CD4-positive, alpha-beta T cell treated with Interleukin-4 for 4 hours (primary cell): ENCODE results near the gene P2RY14.

Source experiments
- DNase-seq: peaks from one replicate; pipeline ENCODE4 v3.0.0-alpha.2; 2020

The P2RY14 gene

GRCh38 chr3:151213151-151213550 lies 65.2 kb downstream of the P2RY14 start:
- DNase-seq: no peak

- DNase-seq: peak; percentile 46
Measured at GRCh38 chr3:151210676-151211381, 67.5 kb downstream of the P2RY14 start.

- peak; percentile 79 for DNase-seq
Measured at GRCh38 chr3:151209654-151210053, 68.7 kb downstream of the P2RY14 start.

- peak; percentile 74 for DNase-seq
Measured at GRCh38 chr3:151206201-151206600, 72.1 kb downstream of the P2RY14 start.

- DNase-seq: no peak
Measured at GRCh38 chr3:151205482-151205881, 72.9 kb downstream of the P2RY14 start.

GRCh38 chr3:151204530-151205402 lies 73.6 kb downstream of the P2RY14 start:
- peak; percentile 50 for DNase-seq

- DNase-seq: peak; percentile 87
Measured at GRCh38 chr3:151203051-151203420, 75.3 kb downstream of the P2RY14 start, which contains the start of gene GPR171. TSS of gene GPR171 (minus strand) at chr3:151203216. CDS start at chr3:151199386, 3,830 bp downstream.

GRCh38 chr3:151201051-151201730 lies 77.2 kb downstream of the P2RY14 start:
- peak; percentile 53 for DNase-seq

GRCh38 chr3:151200586-151200985 lies 77.8 kb downstream of the P2RY14 start:
- peak; percentile 21 for DNase-seq

GRCh38 chr3:151199554-151200438 lies 78.5 kb downstream of the P2RY14 start:
- peak; percentile 32 for DNase-seq

- no peak for DNase-seq
Measured at GRCh38 chr3:151198849-151199248, 79.5 kb downstream of the P2RY14 start.

GRCh38 chr3:151197981-151198767 lies 80.2 kb downstream of the P2RY14 start:
- no peak for DNase-seq

- no peak for DNase-seq
Measured at GRCh38 chr3:151197228-151197627, 81.1 kb downstream of the P2RY14 start.

GRCh38 chr3:151196434-151196833 lies 81.9 kb downstream of the P2RY14 start:
- no peak for DNase-seq

- no peak for DNase-seq
Measured at GRCh38 chr3:151195826-151196225, 82.5 kb downstream of the P2RY14 start.

GRCh38 chr3:151192545-151192944 lies 85.8 kb downstream of the P2RY14 start:
- DNase-seq: no peak

GRCh38 chr3:151191095-151191494 lies 87.2 kb downstream of the P2RY14 start:
- no peak for DNase-seq

GRCh38 chr3:151183265-151183671 lies 95.1 kb downstream of the P2RY14 start:
- DNase-seq: peak; percentile 50

- DNase-seq: no peak
Measured at GRCh38 chr3:151182349-151183079, 95.8 kb downstream of the P2RY14 start.

GRCh38 chr3:151178208-151178845 lies 100.0 kb downstream of the P2RY14 start:
- DNase-seq: no peak
